Stimulated activated CD8-positive, alpha-beta memory T cell treated with anti-CD3 and anti-CD28 coated beads, Interleukin-2, amount 100 ng/mL, for 48 hours (primary cell): ENCODE results near the gene ACVR1C.

Experiments used
- DNase-seq, 2 donors: peaks; one replicate each; pipeline ENCODE4 v3.0.0-alpha.2; 2020; ENCODE audit warnings: low read depth in 2 of 2

ACVR1C gene

DNA sequence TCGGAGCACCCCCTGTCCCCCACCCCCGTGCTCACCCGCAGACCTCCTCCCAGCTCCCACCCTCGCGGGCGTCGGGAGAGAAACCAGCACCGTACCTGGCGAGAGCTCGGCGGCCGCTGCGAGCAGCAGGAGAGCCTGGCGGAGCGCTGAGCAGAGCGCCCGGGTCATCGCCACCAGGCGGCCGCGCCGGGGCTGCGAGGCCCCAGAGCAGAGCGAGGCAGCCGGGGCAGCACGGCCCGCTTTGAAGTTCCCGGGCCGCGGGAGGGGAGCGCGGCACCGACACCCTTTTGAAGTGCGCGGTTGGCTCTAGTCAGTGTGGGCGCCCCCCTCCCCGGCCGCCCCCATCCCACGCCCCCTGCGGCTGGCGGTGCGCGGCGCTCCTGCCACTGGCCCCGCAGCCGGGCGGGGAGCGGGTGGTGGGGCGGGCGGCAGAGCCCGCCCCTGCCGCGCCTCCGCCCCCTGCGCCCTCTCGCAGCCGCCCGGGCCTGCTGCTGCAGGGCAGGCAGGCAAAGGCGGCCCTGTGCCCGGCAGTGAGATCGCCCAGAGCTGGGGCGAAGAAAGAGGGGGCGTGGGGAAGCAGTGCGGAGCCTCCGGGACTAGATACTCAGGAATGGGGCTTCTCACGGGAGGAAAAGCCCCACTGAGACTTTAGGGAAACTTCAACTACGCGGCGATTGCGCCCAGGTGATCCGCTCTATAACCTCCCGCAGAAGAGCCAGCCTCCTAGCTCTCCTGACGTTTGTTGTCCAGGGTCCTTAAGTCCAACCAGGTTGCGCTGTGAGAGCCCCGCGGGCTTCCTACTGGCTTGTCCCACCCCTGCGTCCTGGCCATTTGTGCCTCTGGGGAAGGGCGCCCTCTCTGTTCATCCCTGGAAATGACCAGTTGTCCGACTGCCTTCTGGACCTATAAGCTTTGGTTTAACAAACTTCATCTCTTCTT lies at the start of gene ACVR1C:
ACVR1C (minus strand) TSS at position 388 of the 939 bp plus-strand sequence; CDS start at position 168, 220 bp downstream.
- peak; percentile 44 to 47 for DNase-seq

DNA sequence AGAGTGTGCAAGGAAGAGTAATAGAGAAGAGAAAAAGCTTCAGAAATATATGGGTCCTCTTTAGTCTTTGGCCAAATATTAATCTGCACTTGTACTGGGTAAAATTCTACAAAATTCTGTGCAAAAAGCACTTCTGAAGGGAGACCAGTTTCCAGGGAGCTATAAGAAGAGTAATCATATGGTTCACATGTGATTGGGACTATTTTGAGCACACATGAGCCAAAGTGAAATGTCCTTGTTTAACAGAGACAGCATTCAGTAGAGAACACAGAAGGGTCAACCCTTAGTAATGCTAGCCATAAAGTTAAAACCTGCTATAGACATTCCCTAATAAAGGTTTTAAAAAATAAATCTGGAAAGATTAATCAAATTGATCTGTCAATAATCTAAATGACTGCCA lies 49.3 kb upstream of the ACVR1C start:
- DNase-seq = no peak

- DNase-seq = no peak
These were observed 43.5 kb upstream of the ACVR1C start for GRCh38 chr2:157672129-157672528.

DNA sequence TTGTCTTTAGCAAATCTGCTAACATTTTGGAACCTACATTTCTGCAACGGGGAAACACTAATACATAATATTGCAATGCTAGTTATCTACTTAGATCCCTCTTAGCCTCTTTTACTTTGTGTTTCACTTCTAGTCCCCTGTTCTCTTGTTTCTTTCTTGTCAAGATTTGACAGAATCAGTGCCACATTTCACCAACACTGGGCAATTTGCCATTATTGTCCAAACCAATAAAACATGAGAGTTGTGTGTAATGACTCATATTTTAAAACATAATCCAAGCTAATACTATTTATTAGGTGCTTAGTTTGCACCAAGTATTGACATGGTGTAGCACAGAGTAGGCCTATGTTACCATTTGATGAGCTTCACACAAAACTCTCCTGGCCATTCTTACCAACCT lies 33.7 kb upstream of the ACVR1C start:
- no peak for DNase-seq

DNA sequence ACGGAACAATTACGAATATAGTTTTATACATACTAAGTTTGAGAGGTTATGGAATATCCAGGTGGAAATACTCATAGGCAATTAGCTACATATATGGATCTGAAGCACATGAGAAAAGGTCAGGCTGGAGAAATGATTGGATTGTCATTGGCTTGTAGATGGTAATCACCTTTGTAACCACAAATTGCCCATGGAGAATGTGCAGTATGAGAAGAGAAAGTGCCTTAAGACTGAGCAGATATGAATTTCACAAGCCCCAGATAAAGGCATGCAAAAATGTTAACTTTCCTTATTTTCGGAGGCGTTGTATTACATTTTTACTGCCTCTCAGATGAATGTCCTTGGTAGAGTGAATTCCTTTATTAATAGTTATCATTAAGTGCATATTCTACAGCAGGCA lies 33.1 kb upstream of the ACVR1C start:
- DNase-seq = no peak

DNA sequence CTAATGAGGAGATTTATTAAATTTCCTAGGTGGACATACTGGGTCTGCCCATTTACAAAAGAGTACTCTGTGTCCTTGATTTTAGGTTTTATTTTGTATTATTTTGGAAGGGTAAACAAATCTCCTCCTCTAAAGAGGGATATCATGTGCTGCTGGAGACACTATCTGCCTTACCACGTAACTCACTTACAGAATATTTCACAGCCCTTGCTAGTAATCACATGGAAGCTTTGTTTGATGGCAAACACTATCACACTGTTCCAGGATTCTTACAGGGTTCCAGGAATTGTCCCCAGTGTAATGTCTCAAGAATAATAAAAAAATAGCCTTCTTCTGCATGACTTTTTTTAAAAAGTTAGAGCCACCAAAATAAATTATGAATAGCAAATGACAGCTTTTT lies 29.2 kb upstream of the ACVR1C start:
- no peak for DNase-seq

GRCh38 chr2:157657101-157657500 lies 28.4 kb upstream of the ACVR1C start:
- no peak for DNase-seq

GRCh38 chr2:157644776-157645175 lies 16.1 kb upstream of the ACVR1C start:
- DNase-seq = no peak

GRCh38 chr2:157631861-157632260 lies 3.2 kb upstream of the ACVR1C start:
- no peak for DNase-seq

- DNase-seq = peak; percentile 23 to 27
These were observed 829 bp downstream of the ACVR1C start for GRCh38 chr2:157627594-157628476.

DNA sequence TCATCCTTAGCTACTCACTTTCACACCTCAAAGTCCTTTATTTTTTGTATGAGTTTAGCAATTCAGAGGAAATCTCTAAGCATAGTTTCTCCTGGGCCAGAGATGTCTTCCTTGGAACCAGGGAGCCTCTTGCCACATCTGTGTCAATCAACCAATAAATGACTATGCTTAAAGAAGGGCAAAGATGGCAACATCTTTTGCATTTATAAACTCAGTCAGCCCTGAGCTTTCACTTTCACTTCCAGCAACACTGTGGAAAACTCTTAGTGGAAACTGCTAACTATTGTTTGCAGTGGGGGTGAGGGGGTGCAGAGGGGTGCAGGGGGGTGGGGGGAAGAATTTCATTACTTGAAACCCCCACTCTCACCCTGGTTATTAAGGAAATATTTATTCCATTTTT lies 3.4 kb downstream of the ACVR1C start:
- DNase-seq = no peak

DNA sequence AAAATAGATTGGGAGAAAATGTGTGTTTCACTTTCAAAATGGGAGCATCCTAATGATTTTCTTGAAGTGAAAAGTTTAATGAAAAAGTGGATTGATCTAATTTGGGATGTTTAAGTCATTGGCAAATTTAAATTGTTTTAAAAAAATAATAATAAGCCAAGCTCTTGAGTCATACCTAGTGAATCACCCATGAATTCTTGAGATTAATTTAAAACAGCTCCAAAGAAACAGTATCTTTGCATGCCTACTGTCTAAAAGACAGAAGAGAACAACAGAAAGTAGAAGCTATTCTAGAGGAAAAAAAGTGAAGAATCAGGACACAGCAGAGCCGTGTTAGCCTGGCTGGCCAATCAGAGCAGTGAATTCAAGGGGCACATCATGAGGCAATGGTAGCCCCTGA lies 7.7 kb downstream of the ACVR1C start:
- no peak for DNase-seq

DNA sequence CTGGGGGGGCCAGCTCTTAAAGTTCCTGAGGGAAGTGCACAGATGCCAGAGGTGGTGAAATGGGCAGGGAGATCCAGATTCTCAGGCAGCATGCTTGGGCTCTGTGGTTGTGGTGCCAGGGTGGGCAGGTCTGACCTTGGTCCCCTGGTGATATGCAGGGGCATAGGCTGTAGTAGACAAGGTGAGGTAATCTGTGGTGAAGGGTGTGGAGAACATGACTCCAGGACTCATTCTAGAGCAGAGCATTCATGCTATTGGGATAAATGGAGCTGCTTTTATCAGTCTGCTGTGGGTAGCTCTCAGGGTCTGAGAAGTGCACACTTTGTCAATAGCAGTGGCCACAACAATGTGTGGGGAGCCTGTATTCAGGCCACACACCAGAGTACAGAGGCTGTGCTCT lies 16.9 kb downstream of the ACVR1C start:
- no peak for DNase-seq

DNA sequence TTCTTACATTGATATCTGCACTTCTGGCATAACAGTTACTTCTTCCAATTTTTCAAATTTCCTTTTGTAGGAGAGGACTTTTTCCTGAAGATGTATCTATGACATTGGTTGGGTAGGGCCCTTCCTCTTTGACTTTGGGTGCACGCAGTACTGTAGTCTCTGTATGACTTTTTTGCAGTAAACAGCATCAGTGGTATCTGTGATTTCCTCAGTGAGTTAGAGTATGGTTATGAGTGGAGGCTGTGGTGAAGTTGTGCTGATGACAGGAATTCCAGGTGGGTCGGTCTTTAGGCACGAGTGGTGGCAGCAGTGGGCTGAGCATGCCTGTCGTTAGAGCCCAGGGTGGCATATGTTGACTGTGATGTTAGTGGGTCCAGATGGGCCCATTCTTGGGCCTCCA lies 17.6 kb downstream of the ACVR1C start:
- DNase-seq = no peak

DNA sequence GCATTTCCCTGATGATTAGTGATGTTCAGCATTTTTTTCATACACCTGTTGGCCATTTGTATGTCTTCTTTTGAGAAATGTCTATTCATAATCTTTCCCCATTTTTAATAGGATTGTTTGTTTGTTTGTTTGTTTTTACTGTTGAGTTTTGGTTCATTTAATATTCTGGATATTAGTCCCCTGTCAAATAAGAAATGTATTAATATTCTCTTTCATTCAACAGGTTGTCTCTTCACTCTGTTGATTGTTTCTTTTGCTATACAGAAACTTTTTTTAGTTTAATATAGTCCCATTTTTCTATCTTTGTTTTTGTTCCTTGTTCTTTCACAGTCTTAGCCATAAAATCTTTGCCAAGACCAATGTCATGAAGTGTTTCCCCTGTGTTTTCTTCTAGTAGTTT lies 22.1 kb downstream of the ACVR1C start:
- DNase-seq = no peak

- DNase-seq = no peak
These were observed 25.5 kb downstream of the ACVR1C start for GRCh38 chr2:157603198-157603597.

DNA sequence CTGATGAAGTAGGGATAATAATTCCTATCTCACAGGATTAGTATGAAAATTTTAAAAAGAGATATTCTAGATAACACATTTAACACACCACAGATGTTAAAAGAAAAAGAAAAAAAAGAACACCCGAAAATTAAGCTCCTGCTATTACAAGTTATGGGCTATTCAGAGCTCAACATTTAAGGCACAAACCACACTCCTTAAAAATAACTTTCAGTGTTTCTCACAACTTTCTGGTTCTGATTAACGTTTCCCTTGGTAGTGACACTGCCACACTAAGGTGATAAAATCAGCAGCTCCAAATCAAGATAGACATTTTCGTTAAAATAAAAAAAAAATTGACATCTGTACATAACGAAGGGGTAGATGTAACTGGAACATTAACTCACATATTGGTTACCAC lies 26.9 kb downstream of the ACVR1C start:
- no peak for DNase-seq

GRCh38 chr2:157596992-157597681 lies 31.5 kb downstream of the ACVR1C start:
- DNase-seq = peak; percentile 29 to 38

- no peak for DNase-seq
These were observed 35.3 kb downstream of the ACVR1C start for GRCh38 chr2:157593411-157593810.

- DNase-seq = no peak
These were observed 35.7 kb downstream of the ACVR1C start for GRCh38 chr2:157592948-157593347.

DNA sequence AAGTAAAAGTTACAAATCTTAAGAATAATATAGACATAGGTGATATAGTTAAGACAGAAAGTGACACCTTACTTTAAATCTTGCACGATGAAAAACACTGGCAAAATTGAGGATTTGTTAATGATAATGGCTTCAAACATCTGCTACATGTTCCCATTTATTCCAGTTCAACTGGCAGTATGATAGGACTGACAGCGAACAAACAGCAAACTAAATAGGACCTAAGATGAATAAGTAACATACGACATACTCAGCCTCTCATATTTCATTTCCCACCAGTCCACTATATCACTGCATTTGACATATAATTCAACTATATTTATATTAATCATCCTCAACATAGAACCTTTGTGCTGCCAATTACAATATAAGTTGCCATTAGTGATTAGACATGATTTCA lies 36.3 kb downstream of the ACVR1C start:
- no peak for DNase-seq

- DNase-seq = no peak
These were observed 41.1 kb downstream of the ACVR1C start for GRCh38 chr2:157587576-157587975.
